ENCODE results near the gene OR4D2.
A peak's percentile ranks its signal among the peaks of the same experiment; 100 is the strongest.
"Not testable (repeated sequence)": the region's sequence is repeated elsewhere in the genome, so short reads cannot be mapped to it uniquely, and the experiment has no call there.

Gene OR4D2

GRCh38 chr17:58166682-58167081, at the start of gene OR4D2:
TSS of gene OR4D2 (plus strand) at chr17:58166982. CDS start at chr17:58169656, 2,674 bp downstream.
- no peak for DNase-seq (ENCODE audit: low spot score)
- TF ChIP-seq, protein P1, sequence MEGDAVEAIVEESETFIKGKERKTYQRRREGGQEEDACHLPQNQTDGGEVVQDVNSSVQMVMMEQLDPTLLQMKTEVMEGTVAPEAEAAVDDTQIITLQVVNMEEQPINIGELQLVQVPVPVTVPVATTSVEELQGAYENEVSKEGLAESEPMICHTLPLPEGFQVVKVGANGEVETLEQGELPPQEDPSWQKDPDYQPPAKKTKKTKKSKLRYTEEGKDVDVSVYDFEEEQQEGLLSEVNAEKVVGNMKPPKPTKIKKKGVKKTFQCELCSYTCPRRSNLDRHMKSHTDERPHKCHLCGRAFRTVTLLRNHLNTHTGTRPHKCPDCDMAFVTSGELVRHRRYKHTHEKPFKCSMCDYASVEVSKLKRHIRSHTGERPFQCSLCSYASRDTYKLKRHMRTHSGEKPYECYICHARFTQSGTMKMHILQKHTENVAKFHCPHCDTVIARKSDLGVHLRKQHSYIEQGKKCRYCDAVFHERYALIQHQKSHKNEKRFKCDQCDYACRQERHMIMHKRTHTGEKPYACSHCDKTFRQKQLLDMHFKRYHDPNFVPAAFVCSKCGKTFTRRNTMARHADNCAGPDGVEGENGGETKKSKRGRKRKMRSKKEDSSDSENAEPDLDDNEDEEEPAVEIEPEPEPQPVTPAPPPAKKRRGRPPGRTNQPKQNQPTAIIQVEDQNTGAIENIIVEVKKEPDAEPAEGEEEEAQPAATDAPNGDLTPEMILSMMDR (IDR thresholded peaks at IDR 0.05; ENCODE audit: extremely low read depth, missing control alignments) = no peak

DNA sequence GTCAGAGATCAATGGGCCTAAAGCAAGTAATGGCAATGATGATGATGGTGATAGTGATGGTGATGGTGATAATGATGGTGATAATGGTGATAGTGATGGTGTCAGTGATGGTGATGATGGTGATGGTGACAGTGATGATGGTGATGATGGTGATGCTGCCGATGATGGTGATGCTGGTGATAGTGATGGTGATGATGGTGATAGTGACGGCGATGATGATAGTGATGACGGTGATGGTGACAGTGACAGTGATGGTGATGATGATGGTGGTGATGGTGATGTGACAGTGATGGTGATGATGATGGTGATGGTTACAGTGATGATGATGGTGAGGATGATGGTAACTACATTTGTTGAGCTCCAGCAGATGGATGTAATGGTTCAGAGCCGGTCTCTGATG, 49.4 kb upstream of the OR4D2 start:
- TF ChIP-seq, protein P1 (IDR thresholded peaks at IDR 0.05; ENCODE audit: extremely low read depth, missing control alignments) = no peak

DNA sequence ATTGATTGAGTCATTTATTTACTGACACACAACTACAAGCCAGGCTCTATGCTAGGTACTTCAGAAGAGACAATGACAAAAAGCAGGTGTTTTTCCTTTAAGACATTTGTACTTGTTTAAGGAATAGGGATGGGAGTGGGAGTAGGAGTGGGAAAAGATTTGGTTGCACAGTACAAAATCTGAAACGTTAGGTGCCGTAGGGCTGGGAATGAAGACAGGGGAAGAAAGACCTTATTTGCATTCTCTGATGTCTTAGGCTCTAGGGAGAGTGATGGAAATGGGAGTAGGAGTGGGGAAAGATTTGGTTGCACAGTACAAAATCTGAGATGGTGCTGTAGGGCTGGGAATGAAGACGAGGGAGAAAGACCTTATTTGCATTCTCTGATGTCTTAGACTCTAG, 47.3 kb upstream of the OR4D2 start:
- TF ChIP-seq, protein P1 (IDR thresholded peaks at IDR 0.05; ENCODE audit: extremely low read depth, missing control alignments) = no peak
- no peak for DNase-seq (ENCODE audit: low spot score)

More for the DNA sequence above, 49.4 kb upstream of the OR4D2 start:
- DNase-seq (ENCODE audit: low spot score) = no peak

DNA sequence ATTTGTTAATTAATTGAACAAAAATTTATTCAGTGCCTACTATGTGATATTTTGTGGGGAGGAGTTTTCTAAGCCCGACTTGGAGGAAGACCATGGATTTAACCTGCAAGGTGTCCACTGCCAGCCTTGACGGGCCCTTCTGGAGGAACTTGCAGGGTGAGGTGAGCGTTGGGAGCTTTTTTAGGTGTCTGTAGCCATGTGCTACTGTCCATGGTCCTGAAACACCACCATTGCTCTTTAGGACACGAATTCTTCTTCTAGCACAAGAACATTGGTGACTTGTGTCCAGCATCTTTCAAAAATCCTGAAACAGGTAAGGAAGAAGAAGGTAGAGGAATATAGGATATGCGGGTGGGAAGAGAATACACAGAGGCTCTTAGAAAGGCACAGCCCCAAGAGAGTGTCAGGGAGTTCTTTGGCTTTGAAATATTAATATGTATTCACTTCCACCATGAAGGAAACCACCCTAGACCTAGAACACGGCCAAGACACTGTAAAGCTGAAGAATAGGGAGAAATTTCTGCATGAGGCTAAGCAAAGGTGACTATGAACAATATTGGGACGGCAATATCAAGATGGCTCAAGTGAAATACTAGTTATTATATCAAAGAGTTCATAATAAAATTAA, 46.5 kb upstream of the OR4D2 start:
- TF ChIP-seq, protein P1 (IDR thresholded peaks at IDR 0.05; ENCODE audit: extremely low read depth, missing control alignments) = no peak
- peak; percentile 39 for DNase-seq (ENCODE audit: low spot score)

- no peak for DNase-seq (ENCODE audit: low spot score)
- TF ChIP-seq, protein P1 (IDR thresholded peaks at IDR 0.05; ENCODE audit: extremely low read depth, missing control alignments) = peak; percentile 11
Measured at GRCh38 chr17:58121925-58122324, 44.9 kb upstream of the OR4D2 start.

DNA sequence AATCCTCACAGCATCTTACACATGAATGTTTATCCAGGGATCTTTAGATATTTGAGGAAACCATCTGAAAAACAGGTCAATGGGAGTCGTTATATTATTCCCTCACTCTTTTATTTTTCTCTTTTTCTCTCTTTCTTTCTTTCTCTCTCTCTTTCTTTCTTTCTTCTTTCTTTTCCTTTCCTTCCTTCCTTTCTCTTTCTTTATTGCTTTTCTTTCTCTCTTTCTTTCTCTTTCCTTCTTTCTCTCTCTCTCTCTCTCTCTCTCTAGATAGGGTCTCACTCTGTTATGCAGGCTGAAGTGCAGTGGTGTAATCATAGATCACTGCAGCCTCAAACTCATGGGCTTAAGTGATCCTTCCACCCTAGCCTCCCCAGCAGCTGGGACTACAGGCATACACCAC, 38.9 kb upstream of the OR4D2 start:
- TF ChIP-seq, protein P1 (IDR thresholded peaks at IDR 0.05; ENCODE audit: extremely low read depth, missing control alignments) = no peak
- DNase-seq (ENCODE audit: low spot score) = no peak

DNA sequence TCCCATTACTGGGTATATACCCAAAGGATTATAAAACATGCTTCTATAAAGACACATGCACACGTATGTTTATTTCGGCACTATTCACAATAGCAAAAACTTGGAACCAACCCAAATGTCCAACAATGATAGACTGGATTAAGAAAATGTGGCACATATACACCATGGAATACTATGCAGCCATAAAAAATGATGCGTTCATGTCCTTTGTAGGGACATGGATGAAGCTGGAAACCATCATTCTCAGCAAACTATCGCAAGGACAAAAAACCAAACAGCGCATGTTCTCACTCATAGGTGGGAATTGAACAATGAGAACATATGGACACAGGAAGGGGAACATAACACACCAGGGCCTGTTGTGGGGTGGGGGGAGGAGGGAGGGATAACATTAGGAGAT, 34.1 kb upstream of the OR4D2 start:
- not testable (repeated sequence) for DNase-seq (ENCODE audit: low spot score)

DNA sequence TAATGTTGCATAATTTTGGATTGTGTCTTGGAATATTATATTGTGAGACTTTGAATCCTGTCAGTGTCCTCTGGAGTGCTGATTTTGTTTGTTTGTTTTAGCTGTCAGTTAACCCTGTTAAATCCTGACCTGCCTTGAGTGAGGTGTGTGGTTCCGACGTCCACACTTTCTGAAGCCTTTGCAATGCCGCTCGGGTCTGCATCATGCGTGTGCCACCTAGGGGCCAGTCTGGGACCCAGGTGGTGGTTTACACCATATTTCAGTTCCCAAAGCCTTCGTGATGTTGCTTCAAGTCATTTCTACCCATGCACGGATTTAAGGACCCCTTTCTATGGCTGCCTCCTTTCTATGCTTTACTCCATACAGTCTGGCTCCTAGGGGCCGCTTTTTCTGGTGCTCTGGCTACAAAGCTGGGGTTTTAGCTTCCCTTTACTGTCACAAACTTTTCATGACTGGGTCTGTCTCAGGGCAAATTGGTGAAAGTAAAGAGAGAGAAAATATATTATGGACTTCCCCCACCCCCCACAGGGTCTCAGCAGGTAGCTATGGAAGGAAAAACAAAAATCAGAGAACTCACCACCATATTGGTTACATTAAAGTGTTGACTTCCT, 30.0 kb upstream of the OR4D2 start:
- TF ChIP-seq, protein P1 (IDR thresholded peaks at IDR 0.05; ENCODE audit: extremely low read depth, missing control alignments) = peak; percentile 1
- DNase-seq (ENCODE audit: low spot score) = no peak

All from GM20000 (cell line).